ENCODE measurements around the gene IFIT3.
"Not testable (repeated sequence)": the region's sequence is repeated elsewhere in the genome, so short reads cannot be mapped to it uniquely, and the experiment has no call there.

IFIT3 gene

GRCh38 chr10:89341649-89342048 lies 13.9 kb downstream of the IFIT3 start:
- Mint-ChIP-seq H3K9me3 (no peaks in the 10 kb centered on the region), H3K36me3 (peaks cover 21% of the 10 kb centered on the region), H3K4me3 (no peak overlapping the region), H3K4me1 (peaks cover 22% of the 10 kb centered on the region), H3K27me3 (no peaks in the 10 kb centered on the region), H3K27ac (no peak overlapping the region)

DNA sequence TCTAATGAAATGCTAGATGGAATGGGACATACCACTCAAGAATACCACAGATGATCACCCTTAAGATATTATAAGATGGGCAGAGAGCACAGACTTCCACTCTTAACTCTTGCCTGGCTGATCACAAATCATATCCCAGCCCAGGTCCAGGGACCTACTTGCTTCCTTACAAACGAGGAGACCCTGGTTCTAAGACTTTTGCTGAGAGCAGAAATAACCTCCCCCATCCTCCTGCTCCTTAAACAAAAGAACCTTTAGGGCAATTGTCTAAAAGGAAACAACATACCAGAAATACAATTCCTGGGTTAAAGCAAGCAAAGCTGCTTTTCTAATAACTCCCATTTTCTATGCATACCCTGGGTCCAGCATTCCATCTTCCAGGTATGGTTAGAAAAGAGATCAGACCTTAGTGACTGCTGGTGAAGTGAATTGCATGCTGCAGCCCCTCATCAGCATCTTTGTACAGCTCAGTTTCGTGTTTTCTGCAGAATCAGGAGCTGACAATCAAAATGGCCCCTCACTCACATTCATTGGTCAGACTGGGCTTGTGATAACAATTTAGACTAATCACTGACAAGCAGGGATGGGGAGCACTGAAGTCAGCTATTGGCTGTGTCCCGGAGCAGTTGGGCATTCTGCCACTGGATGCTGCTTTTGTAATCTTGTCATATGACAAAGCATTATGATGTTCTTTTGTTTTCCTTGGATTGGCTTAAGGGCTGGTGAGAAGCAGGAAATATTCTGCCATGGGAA lies 14.6 kb downstream of the IFIT3 start:
- Mint-ChIP-seq H3K27me3 (no peaks in the 10 kb centered on the region), H3K27ac (no peak overlapping the region), H3K9me3 (no peaks in the 10 kb centered on the region), H3K4me3 (no peak overlapping the region), H3K4me1 (peaks cover 21% of the 10 kb centered on the region), H3K36me3 (peaks cover 21% of the 10 kb centered on the region)

DNA sequence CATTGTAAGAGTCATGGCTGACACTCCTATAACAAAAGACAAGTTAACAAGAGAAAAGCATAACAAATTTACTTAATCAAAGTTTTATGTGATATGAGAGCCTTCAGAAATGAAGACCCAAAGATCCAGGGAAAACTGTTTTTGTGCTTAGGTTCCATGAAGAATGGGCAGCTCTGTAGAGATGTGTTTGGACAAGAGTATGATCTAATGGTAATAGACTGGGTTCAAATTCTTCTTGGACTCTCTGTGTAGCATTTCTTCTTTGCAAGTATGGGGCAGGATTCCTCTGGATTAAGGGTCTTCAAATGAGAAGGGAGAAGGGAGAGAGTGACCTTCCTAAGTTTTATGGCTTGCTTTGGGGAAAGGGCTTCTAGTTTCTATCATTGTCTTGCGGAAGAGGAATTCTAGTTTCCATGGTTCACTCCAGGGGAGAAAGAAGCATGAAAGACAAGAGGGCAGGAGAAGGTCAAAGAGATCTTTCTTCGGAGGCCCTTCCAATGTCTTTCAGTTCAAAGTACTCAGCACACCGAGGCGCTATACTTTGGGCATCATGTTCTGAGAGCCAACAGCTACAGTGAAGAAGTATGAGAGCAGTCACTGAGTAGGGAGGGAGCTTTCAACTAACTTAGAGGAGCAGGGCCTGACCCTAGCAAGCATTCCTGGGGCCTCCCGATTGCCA lies 15.4 kb downstream of the IFIT3 start:
- Mint-ChIP-seq H3K4me3 (no peak overlapping the region), H3K27me3 (no peaks in the 10 kb centered on the region), H3K4me1 (peaks cover 18% of the 10 kb centered on the region), H3K27ac (no peak overlapping the region), H3K36me3 (peaks cover 21% of the 10 kb centered on the region), H3K9me3 (no peaks in the 10 kb centered on the region)

- Mint-ChIP-seq H3K27ac (no peak overlapping the region), H3K27me3 (no peaks in the 10 kb centered on the region), H3K4me1 (peaks cover 19% of the 10 kb centered on the region), H3K9me3 (no peaks in the 10 kb centered on the region), H3K36me3 (peaks cover 13% of the 10 kb centered on the region), H3K4me3 (no peak overlapping the region)
Observed at GRCh38 chr10:89344156-89344555, 16.4 kb downstream of the IFIT3 start.

- Mint-ChIP-seq H3K4me3 (no peak overlapping the region), H3K4me1 (peaks cover 20% of the 10 kb centered on the region), H3K27ac (no peak overlapping the region), H3K27me3 (no peaks in the 10 kb centered on the region), H3K36me3 (peaks cover 3% of the 10 kb centered on the region), H3K9me3 (no peaks in the 10 kb centered on the region)
Observed at GRCh38 chr10:89345367-89346000, 17.7 kb downstream of the IFIT3 start.

- Mint-ChIP-seq H3K27me3 (no peaks in the 10 kb centered on the region), H3K4me3 (no peak overlapping the region), H3K9me3 (no peaks in the 10 kb centered on the region), H3K27ac (no peak overlapping the region), H3K36me3 (no peaks in the 10 kb centered on the region), H3K4me1 (peaks cover 31% of the 10 kb centered on the region)
Observed at GRCh38 chr10:89346405-89347254, 18.8 kb downstream of the IFIT3 start.

- H3K4me3 Mint-ChIP-seq = no peak overlapping the region
- no peaks in the 10 kb centered on the region for H3K27me3 Mint-ChIP-seq
- no peak overlapping the region for H3K27ac Mint-ChIP-seq
- peaks cover 38% of the 10 kb centered on the region for H3K4me1 Mint-ChIP-seq
- no peaks in the 10 kb centered on the region for H3K36me3 Mint-ChIP-seq
- no peaks in the 10 kb centered on the region for H3K9me3 Mint-ChIP-seq
Observed at GRCh38 chr10:89347701-89348457, 20.1 kb downstream of the IFIT3 start.

DNA sequence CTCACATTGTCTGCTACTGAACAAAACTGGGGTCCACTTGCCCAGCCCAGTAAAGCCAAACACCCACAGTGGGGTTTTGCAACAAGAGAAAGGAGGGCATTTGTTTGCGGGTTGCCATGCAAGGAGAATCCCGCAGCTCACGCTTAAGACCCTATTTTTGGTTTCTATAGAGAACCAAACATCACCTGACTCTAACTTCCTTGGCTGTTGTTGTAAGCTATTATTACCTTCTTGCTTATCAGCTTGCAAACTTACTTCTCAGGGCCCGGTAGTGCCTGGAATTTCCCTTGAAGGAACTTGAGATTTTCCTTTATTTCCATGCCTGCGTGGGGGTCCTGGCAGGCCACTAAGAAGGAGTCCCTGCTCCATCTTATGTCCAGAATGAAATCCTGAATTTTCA lies 20.7 kb downstream of the IFIT3 start:
- Mint-ChIP-seq H3K4me3 (no peak overlapping the region), H3K27me3 (no peaks in the 10 kb centered on the region), H3K36me3 (no peaks in the 10 kb centered on the region), H3K4me1 (peaks cover 38% of the 10 kb centered on the region), H3K27ac (no peak overlapping the region), H3K9me3 (no peaks in the 10 kb centered on the region)

DNA sequence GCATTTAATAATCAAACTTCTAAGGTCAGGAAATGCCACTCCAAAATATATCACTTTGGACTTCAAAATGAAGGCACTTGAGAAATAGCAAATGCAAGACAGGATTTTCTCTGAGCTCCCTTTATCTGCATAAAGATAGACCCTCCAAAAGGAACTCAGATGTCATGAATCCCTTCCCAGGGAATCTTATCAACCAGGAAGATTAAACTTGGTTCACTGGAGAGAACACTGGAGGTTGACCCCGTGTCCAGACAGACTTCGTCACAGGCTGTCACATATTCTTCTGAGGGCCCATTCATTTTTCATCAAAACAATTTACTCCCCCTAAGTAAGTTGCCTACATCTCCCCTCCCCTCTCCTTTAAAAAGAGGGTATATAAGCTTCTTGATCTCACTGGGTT lies 21.2 kb downstream of the IFIT3 start:
- Mint-ChIP-seq H3K27me3 (no peaks in the 10 kb centered on the region), H3K36me3 (peaks cover 2% of the 10 kb centered on the region), H3K9me3 (peaks cover 2% of the 10 kb centered on the region), H3K4me3 (no peak overlapping the region), H3K27ac (no peak overlapping the region), H3K4me1 (peaks cover 38% of the 10 kb centered on the region)

- H3K36me3 Mint-ChIP-seq, H3K9me3 Mint-ChIP-seq, H3K27ac Mint-ChIP-seq, H3K27me3 Mint-ChIP-seq: not testable (repeated sequence)
- Mint-ChIP-seq H3K4me1 (peaks cover 38% of the 10 kb centered on the region), H3K4me3 (peak overlapping the region; percentile 32)
Observed at GRCh38 chr10:89350631-89351315, 23.0 kb downstream of the IFIT3 start.

DNA sequence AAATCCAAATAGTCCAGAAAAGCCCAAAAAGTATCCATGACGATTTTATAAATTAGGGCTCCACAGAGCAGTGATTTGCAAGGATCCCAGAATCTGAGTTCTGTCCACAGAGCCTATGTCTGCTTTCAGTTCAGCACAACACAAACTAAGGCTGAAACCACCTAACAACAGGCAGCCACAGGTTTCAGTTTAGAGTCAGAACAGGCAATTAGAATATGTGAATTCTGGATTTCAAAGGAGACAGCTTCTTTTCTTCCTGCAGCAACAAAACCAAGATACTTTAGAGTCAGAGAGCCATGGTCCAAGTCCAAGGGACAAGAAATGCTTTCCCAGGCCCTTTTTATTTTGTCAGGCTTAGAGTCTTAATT lies 23.6 kb downstream of the IFIT3 start:
- Mint-ChIP-seq H3K27me3 (no peaks in the 10 kb centered on the region), H3K4me3 (peak overlapping the region; percentile 15), H3K27ac (no peak overlapping the region), H3K9me3 (peaks cover 5% of the 10 kb centered on the region), H3K36me3 (peaks cover 4% of the 10 kb centered on the region), H3K4me1 (peaks cover 38% of the 10 kb centered on the region)

GRCh38 chr10:89351780-89352597 lies 24.2 kb downstream of the IFIT3 start:
- Mint-ChIP-seq H3K27me3 (no peaks in the 10 kb centered on the region), H3K9me3 (peaks cover 5% of the 10 kb centered on the region), H3K4me1 (peaks cover 33% of the 10 kb centered on the region), H3K36me3 (peaks cover 4% of the 10 kb centered on the region), H3K4me3 (no peak overlapping the region), H3K27ac (no peak overlapping the region)

DNA sequence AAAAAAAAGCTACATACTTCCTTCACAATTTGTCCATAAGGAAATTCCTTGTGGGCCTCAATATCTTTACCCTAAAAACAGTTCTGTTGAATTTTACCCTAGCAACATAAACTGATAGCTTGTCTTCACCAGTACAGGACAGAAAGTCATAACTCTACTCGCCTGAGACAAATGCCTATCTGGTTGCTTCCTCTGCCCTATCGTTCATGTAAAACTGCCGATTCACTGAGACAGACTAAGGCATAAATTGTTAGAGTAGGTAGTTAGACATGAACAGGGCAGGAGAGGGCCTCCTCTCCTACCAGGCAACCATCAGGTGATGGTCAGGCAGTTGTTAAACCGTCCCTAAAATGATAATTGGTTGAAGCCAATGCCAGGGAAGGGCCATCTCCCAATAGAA lies 25.0 kb downstream of the IFIT3 start:
- peaks cover 4% of the 10 kb centered on the region for H3K36me3 Mint-ChIP-seq
- no peak overlapping the region for H3K27ac Mint-ChIP-seq
- peaks cover 5% of the 10 kb centered on the region for H3K9me3 Mint-ChIP-seq
- no peaks in the 10 kb centered on the region for H3K27me3 Mint-ChIP-seq
- H3K4me3 Mint-ChIP-seq = no peak overlapping the region
- H3K4me1 Mint-ChIP-seq = peaks cover 30% of the 10 kb centered on the region

DNA sequence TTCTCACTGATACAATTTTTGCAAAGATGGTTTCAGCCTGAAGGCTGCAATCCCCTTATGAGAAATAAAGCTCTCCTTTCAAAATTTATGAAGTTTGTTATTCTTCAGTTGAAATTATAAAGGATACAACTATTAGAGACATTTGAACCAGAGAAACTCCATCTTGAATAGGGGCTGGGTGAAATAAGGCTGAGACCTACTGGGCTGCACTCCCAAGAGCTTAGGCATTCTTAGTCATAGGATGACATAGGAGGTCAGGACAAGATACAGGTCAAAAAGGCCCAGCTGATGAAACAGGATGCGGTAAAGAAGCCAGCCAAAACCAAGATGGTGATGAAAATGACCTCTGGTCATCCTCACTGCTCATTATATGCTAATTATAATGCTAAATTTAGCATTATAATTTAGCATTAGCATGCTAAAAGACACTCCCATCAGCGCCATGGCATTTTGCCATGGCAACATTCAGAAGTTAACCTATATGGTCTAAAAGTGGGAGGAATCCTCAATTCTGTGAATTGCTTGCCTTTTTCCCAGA lies 27.7 kb downstream of the IFIT3 start:
- Mint-ChIP-seq H3K27me3 (no peaks in the 10 kb centered on the region), H3K27ac (no peak overlapping the region), H3K4me3 (no peak overlapping the region), H3K36me3 (peaks cover 4% of the 10 kb centered on the region), H3K9me3 (peaks cover 5% of the 10 kb centered on the region), H3K4me1 (peaks cover 19% of the 10 kb centered on the region)

All from activated naive CD4-positive, alpha-beta T cell treated with anti-CD3 and anti-CD28 coated beads, Interleukin-2, amount 50 U/mL, for 24 hours (primary cell).